ENCODE measurements around the gene SHISA6.

The SHISA6 gene

DNA sequence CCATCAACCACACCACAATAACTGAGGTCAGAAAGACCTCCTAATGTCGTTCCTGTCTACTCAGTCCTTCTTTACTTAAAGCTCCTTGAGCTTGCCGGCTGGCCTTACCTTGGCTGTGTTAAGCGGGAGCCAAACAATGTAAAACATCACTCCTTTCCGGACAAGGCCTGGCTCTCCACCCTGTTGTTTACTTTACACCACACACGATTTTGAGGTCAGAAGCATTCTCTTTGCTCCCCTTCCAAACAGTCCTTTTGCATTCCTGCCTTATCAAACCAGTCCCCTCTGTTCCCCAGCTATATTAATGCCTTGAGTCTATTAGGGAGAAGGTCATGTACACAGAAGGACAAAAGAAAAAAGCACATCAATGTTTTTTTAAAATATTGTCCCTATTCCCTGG, 19.3 kb upstream of the SHISA6 start:
- no peaks in the 10 kb centered on the region for H3K4me1 ChIP-seq (ENCODE audit: low read depth, poor library complexity, severe bottlenecking)
- no peaks in the 10 kb centered on the region for H3K79me2 ChIP-seq (ENCODE audit: insufficient read depth, low read depth)
- TF ChIP-seq CTCF (conservative IDR thresholded peaks at IDR 0.05; ENCODE audit: low read depth, low read length), result no peak
- no peak overlapping the region for H3K4me2 ChIP-seq
- no peak overlapping the region for H3K9ac ChIP-seq
- H3K36me3 ChIP-seq (ENCODE audit: insufficient read depth), result no peaks in the 10 kb centered on the region
- H4K20me1 ChIP-seq (ENCODE audit: insufficient read depth), result no peaks in the 10 kb centered on the region
- H3K27ac ChIP-seq, result no peak overlapping the region
- no peak overlapping the region for H2AFZ ChIP-seq (ENCODE audit: low read depth)
- H3K4me3 ChIP-seq (IDR thresholded peaks at IDR 0.05; ENCODE audit: insufficient read depth, low read depth, low read length), result no peak overlapping the region
- no peaks in the 10 kb centered on the region for H3K27me3 ChIP-seq (ENCODE audit: insufficient read depth, low read depth)

- no peak overlapping the region for H3K9ac ChIP-seq
- no peaks in the 10 kb centered on the region for H3K79me2 ChIP-seq (ENCODE audit: insufficient read depth, low read depth)
- H3K4me2 ChIP-seq, result no peak overlapping the region
- no peaks in the 10 kb centered on the region for H4K20me1 ChIP-seq (ENCODE audit: insufficient read depth)
- no peak overlapping the region for H3K27ac ChIP-seq
- TF ChIP-seq CTCF (conservative IDR thresholded peaks at IDR 0.05; ENCODE audit: low read depth, low read length), result no peak
- H3K27me3 ChIP-seq (ENCODE audit: insufficient read depth, low read depth), result no peaks in the 10 kb centered on the region
- H3K36me3 ChIP-seq (ENCODE audit: insufficient read depth), result no peaks in the 10 kb centered on the region
- H2AFZ ChIP-seq (ENCODE audit: low read depth), result no peak overlapping the region
- H3K4me1 ChIP-seq (ENCODE audit: low read depth, poor library complexity, severe bottlenecking), result no peaks in the 10 kb centered on the region
- H3K4me3 ChIP-seq (IDR thresholded peaks at IDR 0.05; ENCODE audit: insufficient read depth, low read depth, low read length), result no peak overlapping the region
Observed at GRCh38 chr17:11238705-11239104, 2.3 kb upstream of the SHISA6 start.

- Histone ChIP-seq H3K4me1 (ENCODE audit: low read depth, poor library complexity, severe bottlenecking) (no peaks in the 10 kb centered on the region), H3K4me3 (IDR thresholded peaks at IDR 0.05; ENCODE audit: insufficient read depth, low read depth, low read length) (no peak overlapping the region), H3K27ac (no peak overlapping the region), H3K27me3 (ENCODE audit: insufficient read depth, low read depth) (no peaks in the 10 kb centered on the region), H3K36me3 (ENCODE audit: insufficient read depth) (no peaks in the 10 kb centered on the region), H4K20me1 (ENCODE audit: insufficient read depth) (no peaks in the 10 kb centered on the region), H3K4me2 (no peak overlapping the region), H2AFZ (ENCODE audit: low read depth) (no peak overlapping the region), H3K9ac (no peak overlapping the region), H3K79me2 (ENCODE audit: insufficient read depth, low read depth) (no peaks in the 10 kb centered on the region)
- no peak for TF ChIP-seq CTCF (conservative IDR thresholded peaks at IDR 0.05; ENCODE audit: low read depth, low read length)
Observed at GRCh38 chr17:11239379-11239970, 1.5 kb upstream of the SHISA6 start.

GRCh38 chr17:11240041-11240840, 772 bp upstream of the SHISA6 start:
- no peak overlapping the region for H3K4me2 ChIP-seq
- H3K4me3 ChIP-seq (IDR thresholded peaks at IDR 0.05; ENCODE audit: insufficient read depth, low read depth, low read length), result no peak overlapping the region

More at GRCh38 chr17:11240041-11240840, 772 bp upstream of the SHISA6 start:
- Histone ChIP-seq H4K20me1 (ENCODE audit: insufficient read depth) (no peaks in the 10 kb centered on the region), H3K4me1 (ENCODE audit: low read depth, poor library complexity, severe bottlenecking) (no peaks in the 10 kb centered on the region), H3K79me2 (ENCODE audit: insufficient read depth, low read depth) (no peaks in the 10 kb centered on the region), H3K27me3 (ENCODE audit: insufficient read depth, low read depth) (no peaks in the 10 kb centered on the region), H3K27ac (no peak overlapping the region), H3K9ac (no peak overlapping the region), H2AFZ (ENCODE audit: low read depth) (no peak overlapping the region), H3K36me3 (ENCODE audit: insufficient read depth) (no peaks in the 10 kb centered on the region)
- TF ChIP-seq CTCF (conservative IDR thresholded peaks at IDR 0.05; ENCODE audit: low read depth, low read length), result no peak
